Uterus (tissue), 4 donors: Measurements from ENCODE around the gene PHAF1. TPM values are rescaled to one million over a fixed set of nuclear protein-coding genes. Genes with fewer than 3 reads are reported as not detected.

Source experiments
- DNase-seq, 2 donors: peaks; one replicate each; pipeline ENCODE4 v3.0.0-alpha.2; 2019 to 2020
- H3K27ac ChIP-seq, 2 donors: fragments of 200-600 bp; sonication (generic); 1 replicate in 1 of 2; 2 replicates in 1 of 2; pipeline ENCODE4 v1.5.1; 2016 to 2018
- H3K27me3 ChIP-seq, 2 donors: fragments of 200-600 bp; sonication (generic); one replicate each; pipeline ENCODE4 v1.5.1; 2018 to 2019; ENCODE audit warnings: control low read depth in 1 of 2
- H3K36me3 ChIP-seq, 2 donors: fragments of 200-600 bp; sonication (generic); one replicate each; pipeline ENCODE4 v1.5.1; 2019; ENCODE audit warnings: control low read depth in 1 of 2
- H3K4me1 ChIP-seq, 2 donors: fragments of 200-600 bp; sonication (generic); one replicate each; pipeline ENCODE4 v1.5.1; 2018 to 2019; ENCODE audit warnings: control low read depth in 1 of 2
- H3K4me3 ChIP-seq, 2 donors: fragments of 200-600 bp; sonication (generic); 1 replicate in 1 of 2; 2 replicates in 1 of 2; pipeline ENCODE4 v1.5.1; 2018 to 2019; ENCODE audit warnings: mild to moderate bottlenecking in 1 of 2
- H3K9me3 ChIP-seq, 2 donors: fragments of 200-600 bp; sonication (generic); one replicate each; pipeline ENCODE4 v1.5.1; 2019; ENCODE audit warnings: control low read depth in 1 of 2
- CTCF ChIP-seq, 4 experiments: fragments of 200-600 bp in 2 of 4; fragments of 450-650 bp in 2 of 4; sonication (generic) in 2 of 4; IDR thresholded peaks; one replicate each; pipeline ENCODE4 v1.5.1; 2016 to 2019; ENCODE audit warnings: antibody characterized with exemption in 4 of 4, mild to moderate bottlenecking in 2 of 4, moderate library complexity in 1 of 4
- POLR2A ChIP-seq, 2 donors: fragments of 450-650 bp; IDR thresholded peaks; one replicate each; pipeline ENCODE4 v1.6.1; 2016; ENCODE audit warnings: antibody characterized with exemption in 2 of 2, mild to moderate bottlenecking in 1 of 2, moderate library complexity in 1 of 2
- intact Hi-C: fragments of 100-400 bp; cut with DNase I; formaldehyde crosslinking; loops from one replicate; pipeline ENCODE4 v1.15.1; 2023; ENCODE audit warnings: low total_unique reads
- total RNA-seq, 4 donors: library from RNA; depleted of rRNA in 3 of 4; stranded (reverse); fragments of >200 nt in 3 of 4; gene quantifications; one replicate each; pipeline versions ENCODE4 v1.1.0 to v1.2.4, GENCODE V29; 2014 to 2023
- donor health status: DM: yes; HTN: yes; CAD: no.

PHAF1 gene
- total RNA-seq = 10 to 100 TPM; 12.3 to 27.1 (median 21.1) TPM

- no peaks in the 10 kb centered on the region for H3K9me3 ChIP-seq
- peak; percentile 90 to 96 for DNase-seq
- no peaks in the 10 kb centered on the region for H3K27me3 ChIP-seq
- H3K4me1 ChIP-seq = peaks cover 0 to 8% of the 10 kb centered on the region in 2 donors
- TF ChIP-seq POLR2A (IDR thresholded peaks at IDR 0.05) (peak; percentile 81 to 83), CTCF (IDR thresholded peaks at IDR 0.05) (peak in 2 of 4 experiments; percentile 7 to 33)
- peak within 1 kb of the TSS; percentile 80 to 82 for H3K4me3 ChIP-seq
- intact Hi-C loops = no loop called here
- no peaks in the 10 kb centered on the region for H3K36me3 ChIP-seq
- peak within 1 kb of the TSS; percentile 76 to 80 for H3K27ac ChIP-seq
These were observed at the start of gene PHAF1 for GRCh38 chr16:67109407-67110135. PHAF1 (plus strand) TSS chr16:67109941; CDS start chr16:67110176, 235 bp downstream.

GRCh38 chr16:67063008-67063407, 46.7 kb upstream of the PHAF1 start:
- TF ChIP-seq CTCF (IDR thresholded peaks at IDR 0.05) = no peak
- no peak for TF ChIP-seq POLR2A (IDR thresholded peaks at IDR 0.05)
- Histone ChIP-seq H3K36me3 (no peaks in the 10 kb centered on the region), H3K27ac (no peak overlapping the region), H3K9me3 (no peaks in the 10 kb centered on the region), H3K27me3 (no peaks in the 10 kb centered on the region), H3K4me1 (no peaks in the 10 kb centered on the region), H3K4me3 (no peak overlapping the region)
- intact Hi-C loops = no loop called here
- DNase-seq = no peak

GRCh38 chr16:67068212-67068753, 41.5 kb upstream of the PHAF1 start:
- DNase-seq = no peak
- no peaks in the 10 kb centered on the region for H3K9me3 ChIP-seq
- no peak for TF ChIP-seq POLR2A (IDR thresholded peaks at IDR 0.05)
- TF ChIP-seq CTCF (IDR thresholded peaks at IDR 0.05) = no peak
- intact Hi-C loops = no loop called here
- H3K4me3 ChIP-seq = no peak overlapping the region
- no peaks in the 10 kb centered on the region for H3K36me3 ChIP-seq
- H3K4me1 ChIP-seq = no peaks in the 10 kb centered on the region
- no peaks in the 10 kb centered on the region for H3K27me3 ChIP-seq
- no peak overlapping the region for H3K27ac ChIP-seq

- no peaks in the 10 kb centered on the region for H3K36me3 ChIP-seq
- no peak overlapping the region for H3K27ac ChIP-seq
- H3K9me3 ChIP-seq = no peaks in the 10 kb centered on the region
- no peaks in the 10 kb centered on the region for H3K4me1 ChIP-seq
- TF ChIP-seq POLR2A (IDR thresholded peaks at IDR 0.05) (no peak), CTCF (IDR thresholded peaks at IDR 0.05) (no peak)
- DNase-seq = no peak
- H3K4me3 ChIP-seq = no peak overlapping the region
- intact Hi-C loops = no loop called here
- no peaks in the 10 kb centered on the region for H3K27me3 ChIP-seq
These were observed 38.2 kb upstream of the PHAF1 start for GRCh38 chr16:67071476-67072048.

GRCh38 chr16:67075331-67075730, 34.4 kb upstream of the PHAF1 start:
- Histone ChIP-seq H3K4me3 (no peak overlapping the region), H3K9me3 (no peaks in the 10 kb centered on the region), H3K36me3 (no peaks in the 10 kb centered on the region), H3K4me1 (no peaks in the 10 kb centered on the region), H3K27me3 (no peaks in the 10 kb centered on the region), H3K27ac (no peak overlapping the region)
- intact Hi-C loops = no loop called here
- TF ChIP-seq POLR2A (IDR thresholded peaks at IDR 0.05) (no peak), CTCF (IDR thresholded peaks at IDR 0.05) (no peak)
- DNase-seq = no peak
